Astrocyte of the spinal cord (primary cell): ENCODE measurements around the gene COL4A1.

Experiments
- DNase-seq: peaks from one replicate; pipeline ENCODE4 v3.0.0; 2011; ENCODE audit warnings: low read depth, low spot score
- H3K4me3 ChIP-seq: 2 replicates; pipeline ENCODE4 v1.5.1; 2011; ENCODE audit warnings: low read depth, mild to moderate bottlenecking, low read length, moderate library complexity
- in situ Hi-C: cut with HindIII; loops from 2 replicates; pipeline ENCODE4 v1.10.0; 2017; ENCODE audit warnings: low sequenced_read_pairs
- TF ChIP-seq, protein P1 (sequence below): IDR thresholded peaks from 2 replicates; pipeline ENCODE4 v1.5.1; 2012; ENCODE audit warnings: low read depth, mild to moderate bottlenecking, low read length, inconsistent platforms

The COL4A1 gene

DNA sequence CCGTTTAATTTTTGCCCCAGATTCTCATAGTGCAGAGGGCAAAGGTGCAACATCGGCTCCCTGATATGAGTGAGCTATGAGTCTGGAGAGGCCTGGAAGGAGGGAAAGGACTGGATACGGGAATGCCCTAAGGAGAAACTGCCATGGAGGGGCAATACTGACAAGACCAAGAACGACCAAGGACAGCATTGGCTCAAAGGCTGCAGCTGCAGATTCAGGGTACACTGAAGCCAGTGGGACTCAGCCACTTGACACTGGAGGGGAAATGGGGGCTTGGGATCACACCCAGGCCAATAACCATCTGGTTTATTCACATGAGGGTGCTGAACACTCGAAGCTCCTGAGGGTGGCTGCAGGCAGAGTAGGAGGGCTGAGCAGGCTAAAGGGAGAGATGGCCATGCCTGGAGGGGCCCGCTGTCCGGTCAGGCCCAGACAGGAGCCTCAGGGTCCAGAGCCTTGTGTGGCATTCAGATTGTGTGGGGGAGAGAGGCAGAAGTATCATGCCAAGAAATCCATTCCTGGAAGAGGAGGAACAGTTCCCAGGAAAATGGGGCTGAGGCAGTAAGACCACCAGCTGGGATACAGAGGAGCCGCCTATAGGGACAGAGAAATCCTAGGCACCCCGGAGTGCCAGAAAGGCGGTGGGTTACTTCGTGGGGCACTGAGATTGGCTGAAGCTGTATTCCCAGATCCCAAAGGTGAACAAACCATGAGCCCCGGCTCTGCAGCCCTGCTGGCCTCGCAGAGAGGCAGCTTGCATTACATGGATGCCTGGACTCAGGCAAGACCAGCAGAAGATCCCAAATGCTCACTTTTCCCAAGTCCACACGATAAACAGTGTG lies 20.7 kb downstream of the COL4A1 start:
- TF ChIP-seq, protein P1, sequence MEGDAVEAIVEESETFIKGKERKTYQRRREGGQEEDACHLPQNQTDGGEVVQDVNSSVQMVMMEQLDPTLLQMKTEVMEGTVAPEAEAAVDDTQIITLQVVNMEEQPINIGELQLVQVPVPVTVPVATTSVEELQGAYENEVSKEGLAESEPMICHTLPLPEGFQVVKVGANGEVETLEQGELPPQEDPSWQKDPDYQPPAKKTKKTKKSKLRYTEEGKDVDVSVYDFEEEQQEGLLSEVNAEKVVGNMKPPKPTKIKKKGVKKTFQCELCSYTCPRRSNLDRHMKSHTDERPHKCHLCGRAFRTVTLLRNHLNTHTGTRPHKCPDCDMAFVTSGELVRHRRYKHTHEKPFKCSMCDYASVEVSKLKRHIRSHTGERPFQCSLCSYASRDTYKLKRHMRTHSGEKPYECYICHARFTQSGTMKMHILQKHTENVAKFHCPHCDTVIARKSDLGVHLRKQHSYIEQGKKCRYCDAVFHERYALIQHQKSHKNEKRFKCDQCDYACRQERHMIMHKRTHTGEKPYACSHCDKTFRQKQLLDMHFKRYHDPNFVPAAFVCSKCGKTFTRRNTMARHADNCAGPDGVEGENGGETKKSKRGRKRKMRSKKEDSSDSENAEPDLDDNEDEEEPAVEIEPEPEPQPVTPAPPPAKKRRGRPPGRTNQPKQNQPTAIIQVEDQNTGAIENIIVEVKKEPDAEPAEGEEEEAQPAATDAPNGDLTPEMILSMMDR: no peak
- DNase-seq: no peak
- in situ Hi-C loops: no loop called here
- H3K4me3 ChIP-seq: no peak overlapping the region

DNA sequence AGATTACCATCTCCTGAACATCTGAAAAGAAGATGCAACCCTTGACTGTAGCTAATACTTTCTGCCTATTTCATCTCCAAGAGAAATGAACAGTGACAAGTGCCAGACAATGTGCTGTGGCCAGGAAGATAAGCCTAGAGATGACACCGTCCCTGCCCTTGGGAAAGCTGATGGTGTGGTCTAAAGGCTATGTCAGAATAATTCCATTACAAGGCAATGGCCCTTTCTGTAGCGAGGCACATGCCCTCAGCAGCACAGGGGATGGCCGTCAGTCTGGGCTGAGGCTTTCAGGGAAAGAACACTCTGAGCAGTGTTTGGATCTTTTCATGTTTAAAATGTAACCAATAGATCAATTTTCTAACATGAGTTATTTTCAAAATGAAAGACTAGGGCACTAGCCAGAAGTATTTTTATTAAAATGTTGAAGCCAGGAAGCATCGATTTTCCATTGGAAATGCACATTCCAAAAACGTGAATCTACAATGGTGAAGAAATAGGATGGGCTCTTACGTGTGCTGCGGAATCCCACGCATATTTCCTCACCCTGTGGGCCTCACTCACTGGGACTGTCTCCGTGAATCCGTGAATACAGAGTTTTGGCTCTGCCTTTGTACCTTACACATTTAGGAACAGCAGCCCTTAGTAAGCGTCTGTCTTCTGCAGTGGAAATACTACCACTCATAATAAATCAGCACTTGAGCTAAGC lies 22.0 kb downstream of the COL4A1 start:
- H3K4me3 ChIP-seq: no peak overlapping the region
- DNase-seq: no peak
- in situ Hi-C loops: no loop called here
- TF ChIP-seq, protein P1: no peak

DNA sequence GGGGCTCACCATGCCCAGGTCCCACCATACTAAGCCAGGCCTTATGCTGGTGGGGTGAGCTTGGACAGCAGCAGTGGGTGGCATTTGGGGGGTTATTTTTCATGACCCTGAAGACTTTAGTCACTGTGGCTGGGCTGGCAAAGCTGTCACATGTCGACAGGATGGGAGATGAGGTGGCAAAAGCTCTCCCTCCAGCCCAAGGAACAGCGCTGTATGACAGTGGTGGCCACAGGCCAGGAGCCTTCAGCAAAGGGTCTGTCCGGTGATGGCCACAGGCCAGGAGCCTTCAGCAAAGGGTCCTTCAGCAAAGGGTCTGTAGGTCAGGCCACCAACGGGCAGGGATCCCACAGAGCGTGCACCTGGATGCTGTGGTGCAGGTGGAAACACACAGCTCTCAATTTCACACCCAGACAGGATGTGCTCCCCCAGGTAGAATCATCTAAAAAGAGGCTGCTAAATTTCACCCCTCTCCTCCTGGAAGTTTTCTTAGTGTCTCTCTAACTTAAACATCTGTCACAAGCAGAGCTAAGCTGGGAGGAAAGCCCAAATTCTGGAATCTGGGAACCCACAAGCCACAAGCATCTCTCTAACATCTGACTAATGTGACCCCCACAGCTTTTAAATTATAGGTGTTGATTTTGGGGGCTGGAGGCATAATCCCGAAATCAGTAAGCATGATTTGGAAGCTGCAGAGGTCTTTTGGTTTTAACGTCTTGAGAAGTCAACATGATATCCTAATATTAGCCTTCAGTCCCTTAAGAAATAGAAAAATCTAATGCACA lies 23.0 kb downstream of the COL4A1 start:
- DNase-seq: peak; percentile 65
- no peak overlapping the region for H3K4me3 ChIP-seq
- in situ Hi-C loops: no loop called here
- TF ChIP-seq, protein P1: no peak

DNA sequence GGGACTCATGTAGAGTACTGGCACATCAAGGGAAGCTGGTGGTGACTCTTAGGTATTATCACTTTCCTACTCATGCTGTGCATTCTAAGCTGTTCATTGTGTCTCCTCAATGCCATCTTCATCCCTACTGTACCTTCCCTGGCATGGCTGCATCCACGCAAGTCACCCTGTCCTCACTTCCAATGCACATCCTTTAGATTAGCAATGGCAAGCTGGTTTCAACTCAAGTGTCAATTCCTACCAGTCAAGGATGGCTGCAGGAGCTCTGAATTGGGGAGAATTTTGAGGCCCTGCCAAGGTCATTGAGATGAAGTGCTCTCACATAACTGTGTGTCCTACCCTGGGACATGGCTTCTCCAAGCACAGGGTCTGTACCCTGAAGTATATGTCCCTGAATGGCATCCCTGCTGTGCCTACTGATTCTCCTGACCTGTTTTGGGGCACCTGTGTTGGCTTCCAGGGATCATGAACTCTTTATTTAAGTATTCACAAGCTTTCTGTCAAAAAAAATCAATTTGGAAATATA lies 24.6 kb downstream of the COL4A1 start:
- no peak overlapping the region for H3K4me3 ChIP-seq
- in situ Hi-C loops: no loop called here
- TF ChIP-seq, protein P1: no peak
- DNase-seq: no peak

DNA sequence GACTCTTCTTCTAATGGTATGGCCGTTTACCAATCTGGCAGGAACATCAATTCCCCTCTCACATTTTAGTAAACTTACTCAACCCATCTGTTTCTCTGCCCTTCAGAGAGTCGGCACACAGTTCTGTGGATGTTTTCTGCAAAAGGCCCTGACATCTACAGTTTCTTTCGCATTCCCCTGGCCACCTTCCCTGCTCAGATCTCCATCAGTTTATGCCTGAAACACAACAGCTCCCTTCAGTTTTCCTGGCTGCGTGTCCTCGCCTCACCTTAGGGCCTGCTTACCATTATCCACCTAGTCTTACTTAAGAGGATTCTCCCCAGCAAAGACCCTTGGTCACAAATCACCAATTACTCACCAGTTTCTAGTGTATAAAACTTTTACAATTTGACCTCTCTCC lies 25.2 kb downstream of the COL4A1 start:
- TF ChIP-seq, protein P1: no peak
- in situ Hi-C loops: no loop called here
- no peak overlapping the region for H3K4me3 ChIP-seq
- DNase-seq: no peak

DNA sequence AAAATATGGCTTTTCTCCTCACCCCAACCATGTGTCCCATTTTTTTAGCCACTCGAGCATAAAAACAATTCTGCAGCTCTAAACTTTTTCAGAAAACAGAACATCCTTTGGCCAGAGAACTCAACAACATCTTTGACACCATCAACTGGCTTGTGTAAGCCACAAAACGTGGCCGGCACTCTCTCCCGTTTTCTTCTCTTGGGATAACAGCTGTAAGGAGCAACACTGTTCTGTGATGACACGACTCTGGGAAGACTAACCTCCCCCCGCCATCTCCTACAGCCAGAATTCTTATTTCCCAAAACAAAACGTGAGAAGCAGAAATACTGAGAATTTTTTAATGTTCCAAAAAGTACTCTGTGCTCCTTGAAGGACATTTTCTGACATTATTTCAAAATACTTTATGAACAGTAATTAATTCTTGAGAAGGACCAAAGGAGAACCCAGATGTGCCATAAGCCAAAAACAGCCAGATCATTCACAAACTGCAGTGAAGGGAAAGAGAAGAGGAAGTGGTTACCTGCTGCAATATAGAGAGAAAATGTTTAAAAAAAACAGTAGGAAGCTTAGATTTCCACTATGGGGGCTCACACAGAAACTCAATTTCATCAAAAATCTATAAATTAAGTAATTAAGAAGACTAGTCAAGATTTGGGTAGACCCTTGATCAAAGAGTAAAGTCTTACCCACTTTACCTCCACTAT lies 25.8 kb downstream of the COL4A1 start:
- TF ChIP-seq, protein P1: no peak
- DNase-seq: no peak
- in situ Hi-C loops: no loop called here
- no peak overlapping the region for H3K4me3 ChIP-seq
